NCI-H82 treated with DMSO at 0.1 percent for 48 hours (cell line): Measurements from ENCODE around the gene CCDC85A.

Source experiments
- DNase-seq: peaks from one replicate; lab custom pipeline; 2025; ENCODE audit not compliant: unreplicated experiment; lab: John Stamatoyannopoulos, UW

The CCDC85A gene

DNA sequence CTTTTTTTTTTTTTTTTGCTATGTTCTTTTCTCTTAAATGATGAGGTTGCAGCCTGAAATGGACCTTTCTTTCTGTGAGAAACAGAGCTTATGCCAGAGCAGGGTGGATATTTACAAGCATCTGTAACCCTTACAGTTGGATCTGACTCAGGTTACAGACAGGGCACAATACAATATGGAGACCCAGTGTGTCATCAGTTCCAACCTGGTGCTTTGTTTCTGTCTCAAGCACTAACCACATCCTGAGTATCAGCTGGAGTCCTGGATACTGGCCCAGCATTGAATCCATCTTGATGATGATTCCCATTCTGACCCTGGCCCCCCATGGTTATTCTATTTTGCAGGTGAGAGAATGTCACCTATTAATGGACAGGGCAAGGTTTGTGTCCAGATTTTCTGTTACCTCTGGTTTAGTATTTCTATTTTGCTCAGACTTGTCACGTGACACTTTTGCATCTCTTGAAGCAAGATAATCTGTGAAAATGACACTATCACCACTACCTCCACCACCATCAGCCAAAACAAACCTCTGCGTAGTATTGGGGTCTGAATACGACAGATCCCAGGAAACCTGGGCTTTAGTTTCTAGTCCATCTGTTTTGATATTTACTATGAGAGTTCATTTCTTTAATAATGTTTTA is 174.0 kb downstream of the CCDC85A start:
- DNase-seq, result no peak

DNA sequence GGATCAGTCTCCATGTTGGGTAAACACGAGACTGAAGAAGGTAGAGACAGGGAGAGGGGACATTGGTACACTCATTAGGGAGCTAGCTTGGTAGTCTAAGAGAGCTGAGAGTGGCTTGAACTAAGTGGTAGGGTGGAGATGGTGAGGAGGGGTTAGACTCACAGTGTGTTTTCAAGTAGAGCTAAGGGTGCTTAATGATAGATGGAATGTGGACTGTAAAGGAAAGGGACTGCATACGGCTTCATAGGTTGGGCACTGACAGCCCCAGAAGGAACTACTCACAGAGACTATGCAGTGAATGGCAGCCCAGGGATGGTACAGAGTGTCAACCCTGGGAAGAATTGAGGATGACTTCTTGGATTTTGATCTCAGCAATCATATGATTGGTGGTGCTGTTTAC is 178.1 kb downstream of the CCDC85A start:
- DNase-seq, result no peak

DNA sequence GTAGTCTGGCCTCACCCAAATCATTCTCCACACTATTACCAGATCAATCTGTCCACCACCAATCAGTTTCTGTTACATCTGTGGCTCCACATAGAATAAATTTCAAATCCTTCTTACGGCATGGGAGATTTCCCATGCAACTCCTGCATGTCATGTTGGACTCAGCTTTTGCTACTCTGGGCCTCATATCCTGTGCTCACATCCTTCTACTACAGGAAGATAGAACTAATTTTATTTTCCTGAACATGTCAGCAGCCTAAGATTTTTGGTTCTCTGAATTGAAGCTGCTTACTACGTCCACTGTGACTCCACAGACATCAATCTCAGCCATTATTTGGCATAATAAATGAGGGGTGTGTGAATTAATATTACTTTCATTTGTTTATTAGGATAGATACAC is 181.1 kb downstream of the CCDC85A start:
- DNase-seq, result no peak

DNA sequence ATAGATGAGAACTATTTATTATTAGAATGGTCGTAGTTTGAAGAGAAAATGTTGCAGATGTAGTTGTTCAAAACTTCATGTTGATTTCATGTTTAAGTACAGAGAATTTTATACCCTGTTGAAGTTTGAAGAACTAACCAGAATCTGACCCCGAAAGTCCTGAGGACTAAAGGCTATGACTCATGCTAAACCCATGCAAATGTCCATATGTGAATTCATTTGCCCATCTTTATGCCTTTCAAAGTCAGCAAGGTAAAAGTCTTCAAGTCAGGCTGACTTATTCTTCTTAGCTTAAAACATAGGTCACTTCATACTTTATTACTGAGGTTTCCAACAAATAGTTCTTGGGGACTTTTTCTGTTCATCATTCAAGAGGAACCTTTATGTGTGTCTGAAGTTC is 185.5 kb downstream of the CCDC85A start:
- DNase-seq, result no peak

GRCh38 chr2:56372071-56372656 is 188.4 kb downstream of the CCDC85A start:
- DNase-seq, result no peak

DNA sequence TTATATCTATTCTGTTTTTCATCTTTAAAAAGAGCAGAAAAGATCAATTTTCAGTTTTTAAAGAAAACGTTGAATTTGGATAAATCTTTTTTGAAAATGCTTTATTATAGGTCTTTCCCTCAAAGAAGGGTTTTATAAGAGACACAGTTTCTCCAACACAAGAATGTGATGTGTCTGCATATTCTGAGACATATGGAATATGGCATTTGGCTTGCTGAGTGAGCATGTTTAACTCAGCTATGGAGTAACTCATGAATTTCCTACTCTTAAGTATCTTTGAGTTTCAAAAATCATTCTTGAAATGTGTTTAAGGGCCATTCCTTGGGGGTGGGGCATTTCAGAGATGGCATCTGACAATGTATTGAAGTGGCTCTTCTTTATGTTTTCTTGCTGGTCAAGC is 191.5 kb downstream of the CCDC85A start:
- DNase-seq, result no peak

- DNase-seq, result no peak
Observed at GRCh38 chr2:56376699-56377665, 193.2 kb downstream of the CCDC85A start.

- DNase-seq, result no peak
Observed at GRCh38 chr2:56379066-56379465, 195.3 kb downstream of the CCDC85A start.

DNA sequence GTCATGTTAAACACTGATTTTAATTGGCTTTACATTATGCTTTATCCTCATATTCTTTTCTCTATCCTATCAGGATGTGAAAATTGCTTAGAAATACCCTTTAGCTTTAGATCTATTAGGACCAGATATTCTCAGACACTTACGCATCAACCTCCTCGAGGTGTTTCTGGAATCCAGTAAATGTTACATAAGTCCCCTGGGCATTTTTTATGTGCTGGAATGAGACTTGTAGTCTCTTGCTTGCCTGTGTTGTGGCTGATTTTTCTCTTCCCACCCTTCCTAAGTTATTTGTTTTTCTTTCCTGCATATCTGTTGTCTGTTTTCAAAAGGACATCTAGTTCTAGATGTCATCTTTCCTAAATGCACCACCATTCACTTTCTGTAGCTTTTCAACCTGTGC is 197.1 kb downstream of the CCDC85A start:
- DNase-seq, result no peak

GRCh38 chr2:56382466-56382865 is 198.7 kb downstream of the CCDC85A start:
- DNase-seq, result no peak

GRCh38 chr2:56386657-56387056 is 202.9 kb downstream of the CCDC85A start:
- no peak for DNase-seq

DNA sequence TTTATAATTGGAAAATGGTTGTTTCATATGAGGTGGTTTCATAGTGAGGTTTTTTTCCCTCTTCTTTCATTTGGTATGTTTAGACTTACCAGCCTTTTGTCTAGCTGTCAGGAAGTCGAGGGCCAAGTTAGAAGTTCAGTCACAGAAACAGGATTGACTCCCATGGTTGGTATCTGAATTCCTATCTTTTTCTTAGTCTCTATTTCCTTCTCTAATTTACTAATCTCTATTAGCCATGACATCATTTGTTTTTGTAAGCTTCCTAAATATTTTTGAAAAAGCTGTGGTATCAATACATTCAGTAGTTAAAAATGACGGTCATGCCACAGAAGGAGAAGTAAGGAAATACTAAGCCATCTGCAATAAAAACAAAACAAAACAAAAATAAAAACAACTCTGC is 206.9 kb downstream of the CCDC85A start:
- no peak for DNase-seq

- no peak for DNase-seq
Observed at GRCh38 chr2:56410140-56410539, 226.3 kb downstream of the CCDC85A start.

GRCh38 chr2:56416500-56417176 is 232.8 kb downstream of the CCDC85A start:
- DNase-seq, result no peak
